Rectal smooth muscle tissue (tissue), 1 donor: ENCODE measurements around the gene MICAL2.

ENCODE experiments used
- H3K27ac ChIP-seq: one replicate; pipeline ENCODE4 v1.7.0; 2013; ENCODE audit warnings: low read depth, low read length, inconsistent platforms
- H3K27me3 ChIP-seq: one replicate; pipeline ENCODE4 v1.7.0; 2013; ENCODE audit warnings: low read length; ENCODE audit not compliant: control insufficient read depth, insufficient read depth
- H3K36me3 ChIP-seq: one replicate; pipeline ENCODE4 v1.7.0; 2013; ENCODE audit warnings: low read length; ENCODE audit not compliant: control insufficient read depth, insufficient read depth
- H3K4me1 ChIP-seq: one replicate; pipeline ENCODE4 v1.7.0; 2013; ENCODE audit warnings: low read length; ENCODE audit not compliant: control insufficient read depth, insufficient read depth
- H3K4me3 ChIP-seq: one replicate; pipeline ENCODE4 v1.7.0; 2013; ENCODE audit warnings: low read length
- H3K9ac ChIP-seq: one replicate; pipeline ENCODE4 v1.7.0; 2013; ENCODE audit warnings: low read length

MICAL2 gene

GRCh38 chr11:12248330-12248729, 137.9 kb downstream of the MICAL2 start:
- Histone ChIP-seq H3K4me3 (peak overlapping the region; percentile 25), H3K27me3 (no peaks in the 10 kb centered on the region), H3K4me1 (peaks cover 41% of the 10 kb centered on the region), H3K27ac (peak overlapping the region; percentile 81), H3K9ac (no peak overlapping the region), H3K36me3 (peaks cover 13% of the 10 kb centered on the region)

GRCh38 chr11:12249590-12250260, 139.3 kb downstream of the MICAL2 start:
- no peak overlapping the region for H3K4me3 ChIP-seq
- H3K27me3 ChIP-seq: no peaks in the 10 kb centered on the region
- H3K4me1 ChIP-seq: peaks cover 30% of the 10 kb centered on the region
- peaks cover 11% of the 10 kb centered on the region for H3K36me3 ChIP-seq
- H3K27ac ChIP-seq: peak overlapping the region; percentile 27
- H3K9ac ChIP-seq: no peak overlapping the region

GRCh38 chr11:12251666-12252560, 141.5 kb downstream of the MICAL2 start:
- H3K4me1 ChIP-seq: peaks cover 27% of the 10 kb centered on the region
- no peak overlapping the region for H3K9ac ChIP-seq
- no peak overlapping the region for H3K27ac ChIP-seq

DNA sequence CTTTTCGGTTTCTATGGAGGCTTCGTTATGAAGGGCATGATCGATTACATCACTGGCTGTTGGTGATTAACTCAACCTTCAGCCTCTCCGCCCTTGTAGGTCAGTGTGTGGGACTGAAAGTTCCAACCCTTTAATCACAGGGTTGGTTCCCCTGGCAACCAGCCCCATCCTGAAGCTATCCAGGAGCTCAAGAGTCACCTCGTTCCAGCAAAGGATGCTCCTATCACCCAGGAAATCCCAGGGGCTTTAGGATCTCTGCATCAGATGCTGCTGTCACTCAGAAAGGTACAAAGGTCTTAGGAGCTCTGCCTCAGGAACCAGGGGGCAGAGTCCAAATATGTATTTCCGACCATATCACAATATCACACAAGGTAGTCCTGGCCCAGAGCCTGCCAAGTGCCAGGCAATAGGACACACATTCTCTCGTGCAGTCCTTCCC, 143.5 kb downstream of the MICAL2 start:
- H3K9ac ChIP-seq: no peak overlapping the region

More at GRCh38 chr11:12251666-12252560, 141.5 kb downstream of the MICAL2 start:
- peaks cover 14% of the 10 kb centered on the region for H3K36me3 ChIP-seq
- H3K4me3 ChIP-seq: no peak overlapping the region
- H3K27me3 ChIP-seq: no peaks in the 10 kb centered on the region

DNA sequence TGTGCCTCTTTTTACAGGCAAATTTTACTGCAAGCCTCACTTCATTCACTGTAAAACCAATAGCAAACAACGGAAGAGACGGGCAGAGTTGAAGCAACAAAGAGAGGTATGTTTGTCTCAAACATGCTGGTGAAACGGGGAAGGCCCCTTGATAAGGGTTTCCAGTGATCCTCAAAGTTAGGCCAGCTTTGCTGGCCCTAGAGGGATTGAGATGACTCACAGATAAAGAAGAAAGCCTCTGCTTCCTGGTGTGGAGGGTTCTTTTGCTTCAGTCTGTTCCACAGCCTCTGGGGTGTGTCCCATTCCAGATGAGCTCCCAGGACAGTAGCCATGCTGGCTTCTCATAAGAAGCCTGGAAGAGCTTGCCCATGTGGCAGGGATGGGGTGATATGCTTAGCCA, 148.1 kb downstream of the MICAL2 start:
- Histone ChIP-seq H3K4me1 (no peaks in the 10 kb centered on the region), H3K4me3 (no peak overlapping the region), H3K27ac (no peak overlapping the region), H3K9ac (no peak overlapping the region), H3K27me3 (no peaks in the 10 kb centered on the region), H3K36me3 (peaks cover 12% of the 10 kb centered on the region)

More for the DNA sequence above, 143.5 kb downstream of the MICAL2 start:
- Histone ChIP-seq H3K4me1 (peaks cover 11% of the 10 kb centered on the region), H3K27me3 (no peaks in the 10 kb centered on the region), H3K36me3 (peaks cover 14% of the 10 kb centered on the region), H3K4me3 (no peak overlapping the region), H3K27ac (no peak overlapping the region)

DNA sequence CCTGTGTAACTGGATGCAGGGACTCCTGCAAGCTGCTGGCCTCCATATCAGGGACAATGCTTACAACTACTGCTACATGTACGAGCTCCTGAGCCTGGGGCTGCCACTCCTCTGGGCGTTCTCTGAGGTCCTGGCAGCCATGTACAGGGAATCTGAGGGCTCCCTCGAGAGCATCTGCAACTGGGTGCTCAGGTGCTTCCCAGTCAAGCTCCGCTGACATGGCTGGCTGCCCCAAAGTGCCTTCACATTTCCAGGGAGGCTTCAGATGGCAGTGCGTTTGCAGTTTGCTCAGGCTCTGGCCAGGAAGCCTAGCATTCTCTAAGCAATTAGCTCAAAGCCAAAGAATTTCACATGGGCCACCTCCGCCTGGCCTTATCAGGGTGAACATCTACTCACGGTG, 149.6 kb downstream of the MICAL2 start:
- Histone ChIP-seq H3K4me1 (no peaks in the 10 kb centered on the region), H3K27ac (no peak overlapping the region), H3K27me3 (no peaks in the 10 kb centered on the region), H3K9ac (no peak overlapping the region), H3K36me3 (peaks cover 12% of the 10 kb centered on the region), H3K4me3 (no peak overlapping the region)

DNA sequence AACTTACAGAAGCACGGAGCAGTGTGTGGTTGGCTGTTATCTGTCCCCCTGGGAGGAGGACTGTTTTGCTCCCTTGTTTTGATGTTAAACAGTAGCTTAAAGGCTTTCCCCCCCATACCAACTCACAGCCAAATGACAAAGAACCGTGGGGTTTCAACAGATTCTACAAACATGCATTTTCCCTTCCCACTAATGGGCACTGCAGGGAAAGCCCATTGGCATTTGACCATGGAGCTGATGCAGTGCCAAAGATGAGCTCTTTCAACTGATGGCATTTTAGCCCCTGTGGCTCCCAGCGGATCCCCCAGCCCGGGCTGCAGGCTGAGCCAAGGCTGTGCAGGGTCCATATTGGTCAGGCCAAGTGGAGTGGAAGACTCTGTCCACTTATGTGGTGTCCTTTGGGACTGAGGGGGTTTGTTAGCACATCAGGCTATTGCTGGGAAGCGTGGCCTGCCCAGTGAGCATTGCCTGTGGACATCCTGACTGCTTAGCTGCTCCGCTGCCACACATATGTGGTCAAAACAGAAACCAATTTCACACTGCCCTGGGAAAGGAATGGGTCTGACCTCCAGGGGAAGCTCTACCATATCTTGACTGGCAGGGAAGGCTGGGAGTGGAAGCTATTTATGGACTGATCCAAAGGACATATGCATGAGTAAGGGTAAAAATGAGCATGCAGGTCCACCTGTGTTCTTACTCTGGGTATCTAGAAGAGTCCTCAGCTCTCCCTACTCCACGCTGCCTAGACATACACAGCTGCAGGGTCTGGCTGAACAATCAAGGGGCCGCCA, 150.5 kb downstream of the MICAL2 start:
- Histone ChIP-seq H3K36me3 (peaks cover 12% of the 10 kb centered on the region), H3K4me3 (no peak overlapping the region), H3K27me3 (no peaks in the 10 kb centered on the region), H3K27ac (no peak overlapping the region), H3K9ac (no peak overlapping the region), H3K4me1 (no peaks in the 10 kb centered on the region)

GRCh38 chr11:12261551-12261950, 151.2 kb downstream of the MICAL2 start:
- no peak overlapping the region for H3K27ac ChIP-seq
- H3K4me3 ChIP-seq: no peak overlapping the region
- no peaks in the 10 kb centered on the region for H3K4me1 ChIP-seq
- H3K27me3 ChIP-seq: no peaks in the 10 kb centered on the region
- no peak overlapping the region for H3K9ac ChIP-seq
- peaks cover 9% of the 10 kb centered on the region for H3K36me3 ChIP-seq

- no peak overlapping the region for H3K27ac ChIP-seq
- no peak overlapping the region for H3K4me3 ChIP-seq
- H3K27me3 ChIP-seq: no peaks in the 10 kb centered on the region
- H3K4me1 ChIP-seq: no peaks in the 10 kb centered on the region
- peaks cover 8% of the 10 kb centered on the region for H3K36me3 ChIP-seq
- no peak overlapping the region for H3K9ac ChIP-seq
These were observed 152.8 kb downstream of the MICAL2 start for GRCh38 chr11:12263141-12263693.

DNA sequence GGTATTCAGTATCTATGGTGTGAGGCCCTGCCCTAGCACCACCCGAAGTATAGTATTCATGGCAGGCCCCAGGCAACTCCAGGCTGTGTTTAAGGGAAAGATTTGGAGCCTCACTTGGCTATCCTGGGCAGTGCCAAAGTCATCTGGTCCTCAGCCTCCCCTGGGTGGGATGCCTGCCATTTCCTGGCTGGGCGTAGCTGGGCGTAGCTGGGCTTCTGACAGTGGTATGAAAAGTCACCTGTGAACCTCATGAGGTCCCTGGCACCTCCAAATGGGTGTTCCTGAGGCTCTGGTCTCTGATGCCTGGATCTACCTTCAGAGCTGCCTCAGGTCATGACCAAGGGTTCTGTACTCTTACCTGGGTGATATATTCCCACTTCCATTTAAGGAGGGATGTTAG, 154.0 kb downstream of the MICAL2 start:
- no peak overlapping the region for H3K27ac ChIP-seq
- no peak overlapping the region for H3K4me3 ChIP-seq
- peaks cover 3% of the 10 kb centered on the region for H3K4me1 ChIP-seq
- no peaks in the 10 kb centered on the region for H3K27me3 ChIP-seq
- no peak overlapping the region for H3K9ac ChIP-seq
- peaks cover 8% of the 10 kb centered on the region for H3K36me3 ChIP-seq

- Histone ChIP-seq H3K9ac (no peak overlapping the region), H3K4me1 (peaks cover 3% of the 10 kb centered on the region), H3K36me3 (peaks cover 4% of the 10 kb centered on the region), H3K4me3 (no peak overlapping the region), H3K27ac (no peak overlapping the region), H3K27me3 (no peaks in the 10 kb centered on the region)
These were observed 155.7 kb downstream of the MICAL2 start for GRCh38 chr11:12266132-12266531.

- Histone ChIP-seq H3K4me1 (peaks cover 3% of the 10 kb centered on the region), H3K27me3 (no peaks in the 10 kb centered on the region), H3K36me3 (no peaks in the 10 kb centered on the region), H3K4me3 (no peak overlapping the region), H3K27ac (no peak overlapping the region), H3K9ac (no peak overlapping the region)
These were observed 156.6 kb downstream of the MICAL2 start for GRCh38 chr11:12266943-12267342.
